ENCODE measurements around the gene DRAM2.

DNA sequence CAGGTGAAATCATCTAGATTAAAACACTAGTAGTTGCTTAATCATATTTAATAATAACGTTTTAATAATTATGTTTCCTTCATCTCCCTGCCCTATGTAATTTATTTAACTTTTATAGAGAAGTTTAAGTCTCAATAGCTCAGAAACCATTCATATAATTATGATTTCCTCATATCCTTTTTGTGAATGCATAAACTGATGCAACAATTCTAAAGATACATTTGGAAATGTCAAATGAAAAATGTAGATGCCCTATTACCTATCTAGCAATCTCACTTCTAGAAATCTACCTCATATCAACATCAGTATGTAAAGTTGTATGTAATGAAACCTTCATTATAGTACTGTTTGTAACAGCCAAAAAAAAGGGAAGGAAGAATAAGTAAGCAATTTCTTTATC is 10.5 kb downstream of the DRAM2 start:
- TF ChIP-seq, protein P1, sequence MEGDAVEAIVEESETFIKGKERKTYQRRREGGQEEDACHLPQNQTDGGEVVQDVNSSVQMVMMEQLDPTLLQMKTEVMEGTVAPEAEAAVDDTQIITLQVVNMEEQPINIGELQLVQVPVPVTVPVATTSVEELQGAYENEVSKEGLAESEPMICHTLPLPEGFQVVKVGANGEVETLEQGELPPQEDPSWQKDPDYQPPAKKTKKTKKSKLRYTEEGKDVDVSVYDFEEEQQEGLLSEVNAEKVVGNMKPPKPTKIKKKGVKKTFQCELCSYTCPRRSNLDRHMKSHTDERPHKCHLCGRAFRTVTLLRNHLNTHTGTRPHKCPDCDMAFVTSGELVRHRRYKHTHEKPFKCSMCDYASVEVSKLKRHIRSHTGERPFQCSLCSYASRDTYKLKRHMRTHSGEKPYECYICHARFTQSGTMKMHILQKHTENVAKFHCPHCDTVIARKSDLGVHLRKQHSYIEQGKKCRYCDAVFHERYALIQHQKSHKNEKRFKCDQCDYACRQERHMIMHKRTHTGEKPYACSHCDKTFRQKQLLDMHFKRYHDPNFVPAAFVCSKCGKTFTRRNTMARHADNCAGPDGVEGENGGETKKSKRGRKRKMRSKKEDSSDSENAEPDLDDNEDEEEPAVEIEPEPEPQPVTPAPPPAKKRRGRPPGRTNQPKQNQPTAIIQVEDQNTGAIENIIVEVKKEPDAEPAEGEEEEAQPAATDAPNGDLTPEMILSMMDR (conservative IDR thresholded peaks at IDR 0.05): no peak
- TF ChIP-seq ZFX (IDR thresholded peaks at IDR 0.05): no peak

Measured in C4-2B (cell line).